IPS-15b (cell line): ENCODE measurements around the gene KCNC4.

ENCODE experiments used
- H3K27me3 ChIP-seq: one replicate; pipeline ENCODE4 v1.6.1; 2013; ENCODE audit warnings: low read length; ENCODE audit not compliant: control insufficient read depth, insufficient read depth
- H3K36me3 ChIP-seq: one replicate; pipeline ENCODE4 v1.6.1; 2013; ENCODE audit warnings: low read length; ENCODE audit not compliant: control insufficient read depth, insufficient read depth
- H3K4me1 ChIP-seq: one replicate; pipeline ENCODE4 v1.6.1; 2013; ENCODE audit warnings: mild to moderate bottlenecking, low read length; ENCODE audit not compliant: control insufficient read depth, insufficient read depth
- H3K4me3 ChIP-seq: one replicate; pipeline ENCODE4 v1.5.1; 2013; ENCODE audit warnings: low read depth, low read length
- H3K9ac ChIP-seq: one replicate; pipeline ENCODE4 v1.6.1; 2013; ENCODE audit warnings: low read depth, mild to moderate bottlenecking, low read length
- H3K9me3 ChIP-seq: one replicate; pipeline ENCODE4 v1.6.1; 2013; ENCODE audit warnings: mild to moderate bottlenecking, low read length; ENCODE audit not compliant: control insufficient read depth, insufficient read depth

Gene KCNC4

GRCh38 chr1:110173466-110174105 lies 36.5 kb upstream of the KCNC4 start:
- Histone ChIP-seq H3K27me3 (no peaks in the 10 kb centered on the region), H3K9ac (no peak overlapping the region), H3K36me3 (no peaks in the 10 kb centered on the region), H3K4me1 (no peaks in the 10 kb centered on the region), H3K4me3 (no peak overlapping the region), H3K9me3 (no peaks in the 10 kb centered on the region)

- Histone ChIP-seq H3K9ac (no peak overlapping the region), H3K4me3 (no peak overlapping the region), H3K36me3 (no peaks in the 10 kb centered on the region), H3K9me3 (no peaks in the 10 kb centered on the region), H3K27me3 (no peaks in the 10 kb centered on the region), H3K4me1 (no peaks in the 10 kb centered on the region)
Measured at GRCh38 chr1:110174961-110175360, 35.2 kb upstream of the KCNC4 start.

- H3K9me3 ChIP-seq = no peaks in the 10 kb centered on the region
- no peak overlapping the region for H3K4me3 ChIP-seq
Measured at GRCh38 chr1:110176299-110176956, 33.7 kb upstream of the KCNC4 start.

GRCh38 chr1:110177775-110178174 lies 32.3 kb upstream of the KCNC4 start:
- Histone ChIP-seq H3K9me3 (no peaks in the 10 kb centered on the region), H3K9ac (no peak overlapping the region), H3K4me1 (no peaks in the 10 kb centered on the region), H3K36me3 (no peaks in the 10 kb centered on the region), H3K4me3 (no peak overlapping the region), H3K27me3 (no peaks in the 10 kb centered on the region)

More at GRCh38 chr1:110176299-110176956, 33.7 kb upstream of the KCNC4 start:
- Histone ChIP-seq H3K36me3 (no peaks in the 10 kb centered on the region), H3K4me1 (no peaks in the 10 kb centered on the region), H3K9ac (no peak overlapping the region), H3K27me3 (no peaks in the 10 kb centered on the region)

- no peaks in the 10 kb centered on the region for H3K27me3 ChIP-seq
- peaks cover 5% of the 10 kb centered on the region for H3K4me1 ChIP-seq
- H3K36me3 ChIP-seq = no peaks in the 10 kb centered on the region
- no peaks in the 10 kb centered on the region for H3K9me3 ChIP-seq
- H3K9ac ChIP-seq = no peak overlapping the region
- H3K4me3 ChIP-seq = no peak overlapping the region
Measured at GRCh38 chr1:110183642-110184167, 26.4 kb upstream of the KCNC4 start.

- H3K4me1 ChIP-seq = peaks cover 5% of the 10 kb centered on the region
- H3K27me3 ChIP-seq = no peaks in the 10 kb centered on the region
- H3K9me3 ChIP-seq = no peaks in the 10 kb centered on the region
- H3K36me3 ChIP-seq = no peaks in the 10 kb centered on the region
- no peak overlapping the region for H3K4me3 ChIP-seq
- no peak overlapping the region for H3K9ac ChIP-seq
Measured at GRCh38 chr1:110184446-110184845, 25.7 kb upstream of the KCNC4 start.

- no peaks in the 10 kb centered on the region for H3K27me3 ChIP-seq
- no peak overlapping the region for H3K9ac ChIP-seq
- H3K36me3 ChIP-seq = no peaks in the 10 kb centered on the region
- no peak overlapping the region for H3K4me3 ChIP-seq
- no peaks in the 10 kb centered on the region for H3K9me3 ChIP-seq
- peaks cover 5% of the 10 kb centered on the region for H3K4me1 ChIP-seq
Measured at GRCh38 chr1:110185181-110185580, 24.9 kb upstream of the KCNC4 start.

- H3K27me3 ChIP-seq = no peaks in the 10 kb centered on the region
- no peak overlapping the region for H3K4me3 ChIP-seq
- H3K9ac ChIP-seq = no peak overlapping the region
- H3K4me1 ChIP-seq = peaks cover 5% of the 10 kb centered on the region
- no peaks in the 10 kb centered on the region for H3K9me3 ChIP-seq
- H3K36me3 ChIP-seq = no peaks in the 10 kb centered on the region
Measured at GRCh38 chr1:110186558-110186957, 23.6 kb upstream of the KCNC4 start.

- peaks cover 5% of the 10 kb centered on the region for H3K4me1 ChIP-seq
- no peak overlapping the region for H3K9ac ChIP-seq
- no peak overlapping the region for H3K4me3 ChIP-seq
- H3K36me3 ChIP-seq = no peaks in the 10 kb centered on the region
- H3K9me3 ChIP-seq = no peaks in the 10 kb centered on the region
- H3K27me3 ChIP-seq = no peaks in the 10 kb centered on the region
Measured at GRCh38 chr1:110187139-110187890, 22.8 kb upstream of the KCNC4 start.

- no peaks in the 10 kb centered on the region for H3K27me3 ChIP-seq
- no peaks in the 10 kb centered on the region for H3K36me3 ChIP-seq
- no peaks in the 10 kb centered on the region for H3K9me3 ChIP-seq
- peaks cover 5% of the 10 kb centered on the region for H3K4me1 ChIP-seq
- no peak overlapping the region for H3K9ac ChIP-seq
- H3K4me3 ChIP-seq = no peak overlapping the region
Measured at GRCh38 chr1:110188035-110188618, 22.0 kb upstream of the KCNC4 start.

GRCh38 chr1:110189181-110189580 lies 20.9 kb upstream of the KCNC4 start:
- H3K9me3 ChIP-seq = no peaks in the 10 kb centered on the region
- H3K27me3 ChIP-seq = no peaks in the 10 kb centered on the region
- peaks cover 5% of the 10 kb centered on the region for H3K4me1 ChIP-seq
- H3K36me3 ChIP-seq = no peaks in the 10 kb centered on the region
- no peak overlapping the region for H3K4me3 ChIP-seq
- H3K9ac ChIP-seq = no peak overlapping the region
